GM18868 (cell line): Measurements from ENCODE around the gene MET.

Experiments
- ATAC-seq: cut with Tn5 transposase; IDR thresholded peaks from one replicate; pipeline ENCODE4 v1.9.1; 2021; ENCODE audit warnings: mild to moderate bottlenecking, moderate library complexity; ENCODE audit not compliant: unreplicated experiment

Gene MET

DNA sequence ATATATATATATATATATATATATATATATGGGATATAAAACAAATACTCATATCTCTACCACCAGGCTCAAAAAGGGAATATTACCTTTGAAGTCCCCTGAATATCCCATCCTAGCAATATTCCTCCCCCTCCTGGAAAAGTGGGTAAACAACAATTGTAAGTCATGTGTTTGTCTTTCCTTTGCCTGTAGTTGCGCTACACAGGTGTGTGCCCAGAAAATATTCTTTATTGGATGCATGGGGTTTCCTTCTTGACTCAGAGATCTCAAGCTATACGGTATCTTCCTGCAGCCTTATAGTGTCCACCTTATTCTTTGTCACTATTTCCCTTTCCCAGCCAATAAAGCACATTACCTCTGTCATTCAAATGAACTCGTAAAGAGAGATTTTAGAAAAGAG lies 54.2 kb downstream of the MET start:
- no peak for ATAC-seq

DNA sequence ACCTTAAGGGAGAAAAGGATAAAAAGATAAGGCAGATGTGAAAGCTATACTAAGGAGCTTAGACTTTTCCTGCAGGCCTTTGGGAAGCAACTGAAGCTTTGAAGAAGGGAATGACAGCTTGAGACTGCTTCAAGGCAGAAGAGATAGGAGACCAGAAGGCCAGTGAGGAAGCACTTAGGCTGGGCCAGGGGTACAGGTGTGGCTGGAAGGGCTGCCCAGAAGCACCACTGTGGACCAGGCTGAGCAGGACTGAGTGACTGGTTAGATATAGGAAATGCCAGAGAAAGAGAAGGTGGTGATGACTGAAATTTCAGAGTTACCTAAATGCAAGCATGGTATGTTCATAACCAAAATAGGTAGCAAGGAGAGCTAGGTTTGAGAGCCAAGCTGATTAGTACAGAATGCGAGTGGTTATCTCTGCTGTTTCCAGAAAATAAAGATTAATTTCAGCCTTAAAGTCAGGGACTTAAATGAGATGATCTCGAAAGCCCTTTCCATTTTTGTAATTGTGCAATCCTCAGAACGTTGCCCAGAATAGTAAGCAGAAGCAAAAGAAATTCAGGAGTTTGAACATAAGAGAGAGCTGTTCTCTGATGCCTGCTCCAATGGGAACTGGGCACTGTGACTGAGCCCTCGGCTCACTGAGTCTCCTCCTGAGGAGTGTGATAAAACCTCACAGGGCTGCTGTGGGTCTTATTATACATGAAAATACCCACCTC lies 54.9 kb downstream of the MET start:
- ATAC-seq = no peak

GRCh38 chr7:116727432-116728009 lies 55.5 kb downstream of the MET start:
- ATAC-seq = no peak

GRCh38 chr7:116728413-116728812 lies 56.4 kb downstream of the MET start:
- ATAC-seq = no peak

- no peak for ATAC-seq
Observed at GRCh38 chr7:116730097-116731022, 58.4 kb downstream of the MET start.

DNA sequence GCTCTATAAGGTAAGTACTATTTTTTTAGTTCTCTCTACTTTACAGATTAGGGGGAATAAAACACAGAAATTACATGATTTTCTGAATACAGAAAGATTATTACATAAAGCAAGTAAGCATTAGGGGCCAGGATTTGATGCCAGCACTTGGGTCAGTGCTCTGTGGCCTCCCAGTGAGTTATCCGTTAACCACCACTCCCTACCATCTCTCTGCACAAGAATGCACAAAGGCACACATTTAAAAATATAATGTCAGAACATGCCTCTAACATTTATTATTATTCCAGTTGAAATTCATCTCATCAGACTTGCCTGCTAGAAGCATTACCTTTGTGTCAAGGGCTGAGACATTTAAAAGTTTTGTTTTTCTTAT lies 59.0 kb downstream of the MET start:
- no peak for ATAC-seq

GRCh38 chr7:116731445-116732335 lies 59.7 kb downstream of the MET start:
- ATAC-seq = no peak

GRCh38 chr7:116732788-116733694 lies 61.0 kb downstream of the MET start:
- ATAC-seq = no peak

DNA sequence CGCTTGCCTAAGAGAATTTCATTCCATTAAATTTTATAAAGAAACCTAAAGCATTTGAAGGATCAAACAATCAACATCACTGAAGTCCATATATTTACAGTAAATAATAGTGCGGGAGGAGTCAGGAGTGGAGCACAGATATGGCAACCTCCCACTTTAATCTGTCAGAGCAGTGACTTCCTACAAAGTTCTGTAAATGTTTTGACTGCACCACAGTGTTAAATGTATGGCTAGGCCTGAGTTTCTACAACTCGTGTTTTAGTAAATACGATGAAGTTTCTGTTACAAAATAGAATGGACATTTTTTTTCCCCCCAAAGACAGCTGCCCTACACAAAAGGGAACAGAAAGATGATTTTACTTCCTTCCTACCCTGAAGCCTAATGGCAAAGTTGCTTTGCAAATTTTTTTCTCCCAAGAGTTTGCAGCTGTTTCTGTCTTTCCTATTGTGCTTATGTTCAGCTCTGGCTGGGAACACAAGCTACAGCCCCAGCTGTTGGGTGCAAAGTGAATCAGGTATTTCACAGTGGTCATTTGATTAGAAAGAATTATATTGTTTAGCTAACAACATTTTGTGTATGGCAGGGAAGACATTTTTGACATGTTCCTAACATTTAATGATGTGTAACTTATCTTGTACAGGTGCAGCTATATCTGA lies 62.1 kb downstream of the MET start:
- ATAC-seq = no peak

DNA sequence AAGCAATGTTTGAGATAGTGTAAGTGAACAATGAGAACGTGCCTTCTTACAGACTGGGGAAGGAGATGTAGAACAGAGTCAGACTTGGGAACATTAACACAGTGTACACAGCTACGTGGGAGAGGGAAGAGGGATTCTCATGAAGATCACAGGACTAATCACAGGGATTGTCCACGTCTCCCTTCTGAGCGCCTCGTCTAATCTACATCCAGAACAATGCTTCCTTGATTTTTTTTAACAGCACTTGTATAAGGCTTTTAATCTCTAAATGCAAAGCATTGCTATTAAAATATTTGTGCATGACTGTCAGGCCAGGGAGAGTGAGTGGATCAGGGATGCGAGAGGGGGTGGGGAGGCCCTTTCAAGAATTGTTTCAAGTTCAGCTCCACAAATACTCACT lies 62.7 kb downstream of the MET start:
- ATAC-seq = no peak

DNA sequence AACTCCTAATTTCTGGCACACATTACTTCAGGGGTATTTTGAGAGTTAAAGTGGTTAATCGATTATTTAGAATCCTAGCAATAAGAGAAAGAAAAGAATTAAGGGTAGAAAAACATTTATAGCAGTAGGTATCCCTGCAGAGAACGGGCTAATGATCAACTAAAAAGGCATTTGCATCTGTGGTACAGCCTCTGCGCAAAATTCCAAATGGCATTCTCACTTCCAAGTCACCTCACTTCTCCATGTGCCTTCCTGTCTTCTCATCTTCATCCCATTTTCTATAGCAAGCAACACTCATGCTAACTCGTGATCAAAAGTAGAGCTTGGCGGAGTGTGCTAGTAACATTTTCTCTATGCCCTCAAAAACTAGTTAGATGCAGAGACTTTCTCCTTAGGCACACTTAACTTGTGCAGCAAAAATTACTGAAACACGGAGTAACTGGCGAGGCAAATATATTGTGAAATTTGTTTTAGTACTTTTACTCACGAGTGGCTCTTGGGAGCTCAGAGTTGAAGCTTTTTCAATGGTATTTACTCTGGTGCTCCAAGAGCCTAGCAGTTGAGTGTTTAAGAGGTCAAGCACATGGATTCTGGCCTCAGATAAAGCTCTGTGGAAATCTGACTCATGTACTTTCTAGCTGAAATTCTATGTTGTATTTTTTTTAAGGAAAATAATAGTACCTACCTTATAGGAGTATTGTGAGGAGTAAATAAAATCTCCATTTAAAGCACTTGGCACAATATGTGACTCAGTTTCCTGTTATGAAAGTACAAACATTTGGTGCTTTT lies 65.1 kb downstream of the MET start:
- ATAC-seq = no peak

DNA sequence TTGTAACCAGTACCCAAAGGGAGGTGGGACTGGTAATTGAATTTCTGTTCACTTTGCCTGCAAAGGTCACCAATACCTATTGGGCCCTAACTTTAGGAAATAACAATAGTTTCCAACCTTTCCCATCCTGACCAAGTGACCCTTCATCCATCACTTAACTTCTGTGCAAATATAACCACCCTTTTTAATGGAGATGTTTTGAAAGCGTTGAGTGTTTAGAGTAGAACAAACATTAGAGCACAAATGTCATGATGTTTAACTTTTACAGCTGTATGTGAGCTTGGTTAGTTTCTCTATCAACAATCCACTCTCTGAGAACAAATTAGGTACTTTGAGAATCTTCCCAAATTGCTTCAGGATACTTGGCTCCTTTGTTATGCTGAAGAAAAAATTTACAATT lies 66.4 kb downstream of the MET start:
- ATAC-seq = no peak

DNA sequence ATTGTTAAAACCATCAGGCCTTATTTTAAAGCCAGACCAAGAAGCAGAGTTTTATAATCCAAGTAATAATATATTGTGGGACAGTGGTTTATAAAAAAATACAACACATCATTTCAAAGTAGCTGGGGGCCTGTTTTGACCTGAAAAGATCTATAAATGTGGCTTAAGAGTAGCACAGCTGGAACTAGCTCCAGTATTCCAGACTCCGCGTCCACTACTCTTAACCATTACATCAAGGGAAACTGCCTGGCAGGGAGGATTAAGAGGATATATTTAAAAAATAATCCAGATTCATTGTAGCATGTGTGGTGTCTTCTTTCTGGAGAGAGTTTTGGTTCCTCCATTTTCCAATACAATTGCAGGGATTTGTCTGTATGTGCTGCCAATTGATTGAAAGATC lies 67.3 kb downstream of the MET start:
- ATAC-seq = no peak

GRCh38 chr7:116740231-116740630 lies 68.2 kb downstream of the MET start:
- no peak for ATAC-seq

DNA sequence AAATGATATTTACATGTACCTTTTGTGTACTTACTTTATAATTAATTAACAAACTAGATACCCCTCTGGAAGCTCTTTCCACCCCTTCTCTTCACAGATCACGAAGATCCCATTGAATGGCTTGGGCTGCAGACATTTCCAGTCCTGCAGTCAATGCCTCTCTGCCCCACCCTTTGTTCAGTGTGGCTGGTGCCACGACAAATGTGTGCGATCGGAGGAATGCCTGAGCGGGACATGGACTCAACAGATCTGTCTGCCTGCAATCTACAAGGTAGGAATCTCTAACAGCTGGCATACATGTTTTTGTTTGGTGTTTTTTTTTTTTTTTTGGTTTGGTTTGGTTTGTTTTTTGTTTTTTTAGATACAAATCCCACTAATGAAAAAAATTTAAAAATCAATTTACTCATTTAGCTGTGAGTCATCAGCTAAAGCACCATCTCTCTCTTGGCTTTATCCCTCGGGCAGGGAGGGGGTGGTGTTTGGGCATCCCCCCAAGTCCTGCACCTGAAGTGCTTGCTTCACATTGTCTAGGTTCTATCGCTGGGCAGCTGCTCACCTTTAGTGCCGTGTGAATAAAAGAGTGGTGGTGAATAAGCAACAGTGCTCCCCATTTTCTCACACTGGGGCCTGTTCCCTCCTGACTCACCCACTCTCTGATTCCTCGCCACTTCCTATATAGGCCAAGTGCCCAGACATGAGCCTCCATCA lies 68.9 kb downstream of the MET start:
- no peak for ATAC-seq

GRCh38 chr7:116741625-116742316 lies 69.8 kb downstream of the MET start:
- no peak for ATAC-seq

- ATAC-seq = no peak
Observed at GRCh38 chr7:116742641-116743040, 70.6 kb downstream of the MET start.
